ENCODE data around the gene CLEC11A.
"Not testable (repeated sequence)": the region's sequence is repeated elsewhere in the genome, so short reads cannot be mapped to it uniquely, and the experiment has no call there.

- not testable (repeated sequence) for TF ChIP-seq EZH2 (IDR thresholded peaks at IDR 0.05); POLR2AphosphoS5 (IDR thresholded peaks at IDR 0.05; ENCODE audit: borderline replicate concordance, low read depth, low read length); FOXP2 (optimal IDR thresholded peaks at IDR 0.05; ENCODE audit: control extremely low read depth, extremely low read length, insufficient read depth)
Measured at GRCh38 chr19:50759076-50759475, 35.9 kb downstream of the CLEC11A start.

Measured in SK-N-MC (cell line).